Left ventricle myocardium superior (tissue), 1 donor: ENCODE measurements around the gene MYH11. TPM values are rescaled to one million over a fixed set of nuclear protein-coding genes. Genes with fewer than 3 reads are reported as not detected.
A peak's percentile ranks its signal among the peaks of the same experiment; 100 is the strongest.

Source experiments
- ATAC-seq: fragments of 200-7000 bp; cut with Tn5 transposase; one replicate; pipeline ENCODE4 v1.9.1; 2020; ENCODE audit warnings: mild to moderate bottlenecking, moderate library complexity
- DNase-seq: peaks from one replicate; pipeline ENCODE4 v3.0.0-alpha.2; 2020
- intact Hi-C: fragments of 100-400 bp; cut with micrococcal nuclease; formaldehyde crosslinking; loops from one replicate; pipeline ENCODE4 v1.11.0; 2022
- total RNA-seq: library from RNA; stranded (reverse); fragmentation: NEBNext Ultra II Directional; extraction: Animal tissue kit (Norgen Biotek cat#: 25700); gene quantifications from one replicate; pipeline ENCODE4 v1.2.1, GENCODE V29; 2021
- donor health status: DM: no; HTN: yes; CAD: no; lungs with severe emphysema.

Gene MYH11
- total RNA-seq, 1 donor from 2014 or later: 8.0 TPM

DNA sequence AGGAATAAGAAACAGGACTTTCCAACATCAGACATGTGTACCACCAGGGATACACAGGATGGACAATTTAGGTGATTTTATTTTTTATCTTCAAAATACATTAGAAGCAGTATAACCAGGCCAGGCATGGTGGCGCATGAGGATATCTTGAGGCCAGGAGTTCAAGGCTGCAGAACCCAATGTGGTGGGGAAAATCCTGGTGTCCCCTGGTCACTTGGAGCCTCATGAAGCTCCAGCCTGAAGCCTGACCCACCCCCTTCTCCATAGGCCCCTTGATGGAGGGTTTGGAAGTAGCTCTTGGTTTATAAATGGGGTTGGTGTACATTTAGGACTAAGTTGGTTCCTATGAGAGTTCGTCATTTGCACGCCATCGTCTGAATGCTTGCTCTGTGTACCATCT is 88.6 kb downstream of the MYH11 start:
- ATAC-seq: no peak
- intact Hi-C loops: loop anchor here (10.0 kb wide), 1 partner anchor 367 kb away; no protein-coding TSS in a partner anchor
- DNase-seq: no peak

DNA sequence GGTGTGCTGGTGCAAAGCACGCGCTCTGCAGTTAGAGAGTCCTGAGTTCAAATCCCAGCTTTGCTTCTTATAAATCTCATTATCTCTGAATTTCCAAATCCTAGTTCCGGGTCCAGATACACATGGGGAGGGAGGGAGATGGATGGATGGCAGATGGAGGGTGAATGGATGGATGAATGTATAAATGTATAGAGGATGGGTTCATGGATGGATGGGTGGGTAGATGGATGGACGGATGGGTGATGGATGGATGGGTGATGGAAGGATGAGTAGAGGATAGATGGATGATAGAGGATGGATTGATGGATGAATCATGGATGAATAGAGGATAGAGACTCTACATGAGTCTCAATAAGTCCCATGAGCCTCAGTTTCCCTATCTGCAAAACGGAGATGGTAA is 89.9 kb downstream of the MYH11 start:
- ATAC-seq (no peak), DNase-seq (no peak)
- intact Hi-C loops: loop anchor here (2.0 to 10.0 kb wide), 2 partner anchors 56 to 368 kb away; no protein-coding TSS in a partner anchor

DNA sequence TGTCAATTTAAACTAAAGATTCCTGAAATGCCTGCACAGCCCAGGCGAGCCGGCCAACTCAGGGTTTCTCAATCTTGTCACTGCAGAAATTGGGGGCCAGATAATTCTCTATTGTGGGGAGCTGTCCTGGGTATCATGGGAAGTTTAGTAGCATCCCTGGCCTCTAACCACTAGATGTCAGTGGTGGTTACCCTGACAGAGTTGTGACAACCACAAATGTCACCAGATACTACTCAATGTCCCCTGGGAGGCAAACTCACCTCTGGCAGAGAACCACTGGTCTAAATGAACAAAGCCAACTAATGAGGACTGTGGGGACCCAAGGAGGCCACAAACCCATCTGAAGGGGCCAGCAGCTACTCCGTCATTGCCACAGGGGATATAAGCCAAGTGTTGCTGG is 90.9 kb downstream of the MYH11 start:
- ATAC-seq (peak; percentile 87), DNase-seq (no peak)
- intact Hi-C loops: loop anchor here (2.0 to 10.0 kb wide), 2 partner anchors 57 to 369 kb away; no protein-coding TSS in a partner anchor

DNA sequence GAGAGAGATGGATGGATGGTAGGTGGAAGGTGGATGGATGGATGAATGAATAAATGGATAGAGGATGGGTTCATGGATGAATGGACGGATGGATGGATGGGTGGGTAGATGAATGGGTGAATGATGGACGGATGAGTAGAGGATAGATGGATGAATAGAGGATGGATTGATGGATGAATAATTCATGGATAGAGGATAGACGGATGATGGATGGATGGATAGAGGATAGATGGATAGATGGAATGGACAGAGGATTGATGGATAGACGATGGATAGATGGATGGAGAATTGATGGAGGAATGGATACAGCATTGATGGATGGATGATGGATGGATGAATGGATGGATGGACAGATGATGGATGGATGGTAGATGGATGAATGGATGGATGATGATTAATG is 91.7 kb downstream of the MYH11 start:
- intact Hi-C loops: loop anchor here (10.0 kb wide), 1 partner anchor 370 kb away; no protein-coding TSS in a partner anchor
- ATAC-seq (no peak), DNase-seq (no peak)

DNA sequence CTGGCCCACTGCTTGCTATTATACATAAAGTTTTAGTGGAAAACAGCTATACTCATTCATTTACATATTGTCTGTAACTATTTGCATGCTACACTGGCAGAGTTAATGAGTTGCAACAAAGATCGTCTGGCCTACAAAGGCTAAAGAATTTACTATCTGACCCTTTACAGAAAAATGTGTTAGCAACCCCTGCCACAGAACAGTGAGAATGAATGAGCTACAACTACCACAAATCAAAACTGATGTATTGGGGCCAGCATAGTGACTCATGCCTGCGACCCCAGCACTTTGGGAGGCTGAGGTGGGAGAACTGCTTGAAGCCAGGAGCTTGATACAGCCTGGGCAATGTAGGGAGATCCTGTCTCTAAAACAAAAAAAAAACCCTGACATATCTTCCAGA is 92.7 kb downstream of the MYH11 start:
- DNase-seq: no peak
- no peak for ATAC-seq
- intact Hi-C loops: loop anchor here (10.0 kb wide), 1 partner anchor 371 kb away; no protein-coding TSS in a partner anchor

GRCh38 chr16:15760129-15760528 is 96.7 kb downstream of the MYH11 start:
- intact Hi-C loops: loop anchor here (10.0 kb wide), 1 partner anchor 375 kb away; no protein-coding TSS in a partner anchor
- DNase-seq (no peak), ATAC-seq (no peak)

- DNase-seq: no peak
- ATAC-seq: no peak
- intact Hi-C loops: no loop called here
Observed at GRCh38 chr16:15759070-15759469, 97.8 kb downstream of the MYH11 start.

- ATAC-seq (no peak), DNase-seq (no peak)
- intact Hi-C loops: no loop called here
Observed at GRCh38 chr16:15757630-15758251, 99.1 kb downstream of the MYH11 start.

DNA sequence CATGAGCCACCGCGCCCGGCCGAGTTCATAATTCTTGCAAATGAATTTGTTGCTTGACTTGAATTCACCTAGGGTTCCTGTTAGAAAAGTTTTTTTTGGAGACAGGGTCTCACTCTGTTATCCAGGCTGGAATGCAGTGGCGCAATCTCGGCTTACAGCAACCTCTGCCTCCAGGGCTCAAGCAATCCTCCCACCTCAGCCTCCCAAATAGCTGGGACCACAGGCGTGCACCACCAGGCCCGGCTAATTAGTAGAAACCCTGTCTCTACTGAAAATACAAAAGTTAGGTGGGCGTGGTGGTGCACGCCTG is 99.8 kb downstream of the MYH11 start:
- intact Hi-C loops: no loop called here
- ATAC-seq (no peak), DNase-seq (no peak)

DNA sequence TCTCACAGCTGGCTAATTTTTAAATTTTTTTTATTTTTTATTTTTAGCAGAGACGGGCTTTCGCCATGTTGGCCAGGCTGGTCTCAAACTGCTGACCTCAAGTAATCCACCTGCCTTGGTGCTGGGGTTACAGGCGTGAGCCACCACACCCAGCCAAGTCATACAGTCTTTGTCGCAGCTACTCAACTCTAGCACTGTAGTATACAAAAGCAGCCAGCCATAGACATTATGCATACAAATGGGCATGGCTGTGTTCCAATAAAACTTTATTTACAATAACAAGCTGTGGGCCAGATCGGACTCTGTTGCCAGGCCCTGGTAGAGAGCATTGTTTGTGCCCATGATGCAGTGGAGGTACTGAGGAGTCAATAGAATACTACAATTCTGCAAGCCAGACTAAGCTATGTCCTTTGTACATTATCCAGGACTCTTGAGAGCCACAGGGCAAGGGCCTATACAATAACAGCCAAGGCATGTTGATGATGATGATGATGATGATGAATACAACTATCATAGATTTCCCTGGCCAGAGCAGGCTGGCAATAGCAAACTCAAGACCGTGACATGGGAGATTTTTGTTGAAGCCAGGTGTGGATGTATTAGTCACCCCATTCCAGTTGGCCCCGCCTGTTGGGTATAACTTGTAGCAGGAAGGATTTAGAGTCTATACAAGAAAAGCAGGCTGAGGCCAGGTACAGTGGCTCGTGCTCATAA is 101.8 kb downstream of the MYH11 start:
- intact Hi-C loops: no loop called here
- ATAC-seq (no peak), DNase-seq (no peak)

DNA sequence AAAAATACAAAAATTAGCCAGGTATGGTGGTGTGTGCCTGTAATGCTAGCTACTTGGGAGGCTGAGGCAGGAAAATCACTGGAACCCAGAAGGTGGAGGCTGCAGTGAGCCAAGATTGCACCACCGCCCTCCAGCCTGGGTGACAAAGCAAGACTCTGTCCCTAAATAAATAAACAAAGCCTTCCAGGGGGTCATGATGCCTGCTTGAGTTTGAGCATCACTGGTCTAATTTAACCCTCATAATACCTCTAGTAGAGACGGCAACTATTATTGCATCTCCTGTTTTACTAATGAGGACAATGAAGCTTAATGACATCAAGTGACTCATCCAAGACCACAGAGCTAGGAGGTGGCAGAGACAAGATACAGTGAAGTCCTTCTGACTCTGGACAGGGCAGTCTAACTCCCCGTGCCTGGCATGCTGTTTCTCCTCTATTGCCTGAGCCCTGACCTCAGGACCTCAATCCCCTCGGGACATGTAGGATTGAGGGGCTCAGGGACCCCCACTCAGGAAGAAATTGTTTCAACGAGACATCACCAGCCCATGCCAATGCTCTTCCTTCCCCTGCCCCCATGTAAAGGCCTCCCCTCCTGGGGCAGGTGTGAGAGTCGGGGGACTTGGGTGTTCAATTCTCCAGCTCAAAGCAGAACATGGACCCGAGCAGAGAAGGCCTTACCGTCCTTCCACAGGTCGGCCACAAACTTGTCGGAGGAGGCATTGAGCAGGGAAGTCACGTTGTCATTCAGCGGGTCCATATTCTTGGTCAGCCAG is 103.9 kb downstream of the MYH11 start:
- no peak for ATAC-seq
- DNase-seq: no peak
- intact Hi-C loops: no loop called here

DNA sequence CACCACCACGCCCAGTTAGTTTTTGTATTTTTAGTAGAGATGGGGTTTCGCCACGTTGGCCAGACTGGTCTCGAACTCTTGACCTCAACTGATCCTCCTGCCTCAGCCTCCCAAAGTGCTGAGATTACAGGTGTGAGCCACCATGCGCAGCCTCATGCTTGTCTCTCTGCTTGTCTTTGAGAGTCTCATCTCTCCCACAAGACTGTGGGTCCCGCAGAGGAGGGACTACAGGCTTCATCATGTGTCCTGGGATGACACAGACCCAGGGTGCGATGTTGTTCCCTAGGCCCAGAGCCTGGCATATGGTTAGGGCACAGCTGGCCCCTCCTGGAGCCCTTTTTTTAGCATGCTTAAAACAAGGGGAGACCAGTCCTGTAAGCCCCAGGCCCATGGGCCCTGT is 104.9 kb downstream of the MYH11 start:
- DNase-seq (no peak), ATAC-seq (no peak)
- intact Hi-C loops: no loop called here

GRCh38 chr16:15749985-15750384 is 106.8 kb downstream of the MYH11 start:
- intact Hi-C loops: no loop called here
- ATAC-seq (no peak), DNase-seq (no peak)

GRCh38 chr16:15749371-15749770 is 107.5 kb downstream of the MYH11 start:
- DNase-seq (no peak), ATAC-seq (no peak)
- intact Hi-C loops: no loop called here

- intact Hi-C loops: no loop called here
- no peak for ATAC-seq
- no peak for DNase-seq
Observed at GRCh38 chr16:15748654-15749053, 108.2 kb downstream of the MYH11 start.

GRCh38 chr16:15747937-15748336 is 108.9 kb downstream of the MYH11 start:
- intact Hi-C loops: no loop called here

GRCh38 chr16:15746332-15746731 is 110.5 kb downstream of the MYH11 start:
- DNase-seq (no peak), ATAC-seq (no peak)
- intact Hi-C loops: no loop called here

More at GRCh38 chr16:15747937-15748336, 108.9 kb downstream of the MYH11 start:
- DNase-seq: no peak
- no peak for ATAC-seq

DNA sequence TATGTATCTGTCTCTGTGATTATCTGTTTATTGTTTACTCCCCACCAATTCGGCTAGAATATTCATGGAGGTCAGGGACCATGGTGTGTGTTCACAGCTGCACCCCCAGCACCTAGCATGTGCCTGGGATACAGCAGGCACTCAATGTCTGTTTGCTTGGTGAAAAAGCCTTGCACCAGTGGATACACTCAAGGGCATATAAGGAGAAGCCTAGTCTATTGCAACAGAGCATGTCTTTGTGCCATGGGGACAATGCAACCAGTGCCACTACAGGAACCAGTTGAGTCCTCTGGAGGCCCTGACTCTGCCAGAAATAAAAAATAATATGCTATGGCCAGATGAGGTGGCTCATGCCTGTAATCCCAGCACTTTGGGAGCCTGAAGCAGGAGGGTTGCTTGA is 113.2 kb downstream of the MYH11 start:
- DNase-seq: no peak
- ATAC-seq: no peak
- intact Hi-C loops: no loop called here

DNA sequence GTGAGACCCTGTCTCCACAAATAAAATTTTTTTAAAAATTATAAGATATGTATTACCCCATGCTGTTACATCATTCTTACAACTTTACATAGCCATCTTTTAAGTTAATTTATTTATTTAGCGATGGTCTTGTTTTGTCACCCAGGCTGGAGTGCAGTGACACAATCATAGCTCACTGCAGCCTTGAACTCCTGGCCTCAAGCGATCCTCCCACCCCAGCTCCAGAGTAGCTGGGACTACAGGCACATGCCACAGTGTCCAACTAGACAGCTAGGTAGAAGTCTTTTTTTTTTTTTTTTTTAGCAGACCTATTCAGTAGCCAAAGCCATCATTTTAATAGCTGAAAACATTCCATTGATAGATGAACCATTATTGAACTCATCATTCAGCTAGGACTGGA is 114.1 kb downstream of the MYH11 start:
- intact Hi-C loops: no loop called here
- ATAC-seq (no peak), DNase-seq (no peak)

DNA sequence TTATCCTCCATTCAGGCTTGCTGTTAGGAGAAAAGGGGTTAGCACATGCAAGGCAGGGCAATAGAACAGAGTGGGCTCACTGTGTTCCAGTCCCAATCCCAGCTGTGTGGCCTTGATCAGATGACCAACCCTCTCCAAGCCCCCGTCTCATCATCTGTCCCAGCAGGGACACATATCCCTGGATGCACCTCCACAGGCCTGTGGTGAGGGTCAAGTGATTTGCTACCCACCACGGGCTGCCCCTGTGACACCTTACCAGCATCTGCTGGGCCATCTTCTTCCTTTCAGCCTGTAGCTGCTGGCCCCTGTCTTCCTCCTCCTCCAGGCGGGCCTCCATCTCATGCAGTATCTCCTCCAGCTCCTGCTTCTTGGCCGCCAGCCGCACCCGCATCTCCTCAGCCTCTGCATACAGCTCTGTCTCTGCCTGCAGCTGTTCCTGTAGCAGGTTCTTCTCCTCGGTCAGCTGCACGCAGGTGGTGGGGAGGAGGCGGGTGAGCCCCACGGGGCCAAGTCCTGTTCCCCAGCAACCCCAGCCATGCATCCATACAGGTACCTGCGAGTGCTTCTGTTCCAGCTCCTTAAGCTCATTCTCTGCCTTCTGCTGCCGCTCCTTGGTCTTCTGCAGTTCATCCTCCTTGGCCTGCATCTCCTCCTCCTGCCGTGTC is 115.5 kb downstream of the MYH11 start:
- intact Hi-C loops: no loop called here
- ATAC-seq (no peak), DNase-seq (no peak)
